Tibial nerve (tissue), 4 donors: ENCODE data around the gene SPAG9. TPM values are rescaled to one million over a fixed set of nuclear protein-coding genes. Genes with fewer than 3 reads are reported as not detected.
A peak's percentile ranks its signal among the peaks of the same experiment; 100 is the strongest.

ENCODE experiments used
- DNase-seq, 2 donors: peaks; one replicate each; pipeline ENCODE4 v3.0.0-alpha.2; 2019; ENCODE audit warnings: low spot score in 2 of 2
- H3K27ac ChIP-seq, 4 donors: fragments of 200-600 bp; sonication (generic) in 3 of 4; one replicate each; pipeline ENCODE4 v1.5.1; 2017 to 2019; ENCODE audit warnings: mild to moderate bottlenecking in 1 of 4
- H3K27me3 ChIP-seq, 2 donors: fragments of 200-600 bp; sonication (generic) in 1 of 2; one replicate each; pipeline versions ENCODE4 v1.5.1 to v1.6.0; 2017 to 2019
- H3K36me3 ChIP-seq, 3 donors: fragments of 200-600 bp; sonication (generic); one replicate each; pipeline ENCODE4 v1.5.1; 2018 to 2019
- H3K4me1 ChIP-seq, 4 donors: fragments of 200-600 bp; sonication (generic) in 3 of 4; one replicate each; pipeline ENCODE4 v1.5.1; 2017 to 2019
- H3K4me3 ChIP-seq, 4 donors: fragments of 200-600 bp; sonication (generic) in 3 of 4; one replicate each; pipeline ENCODE4 v1.5.1; 2017 to 2019; ENCODE audit warnings: mild to moderate bottlenecking in 1 of 4, moderate library complexity in 1 of 4
- H3K9me3 ChIP-seq, 4 donors: fragments of 200-600 bp; sonication (generic) in 3 of 4; one replicate each; pipeline ENCODE4 v1.5.1; 2017 to 2019
- CTCF ChIP-seq, 5 experiments: fragments of 200-600 bp in 3 of 5; fragments of 450-650 bp in 2 of 5; sonication (generic) in 3 of 5; IDR thresholded peaks; one replicate each; pipeline ENCODE4 v1.5.1; 2016 to 2019; ENCODE audit warnings: antibody characterized with exemption in 5 of 5, mild to moderate bottlenecking in 3 of 5, moderate library complexity in 2 of 5
- EP300 ChIP-seq, 2 donors: sonication (generic); formaldehyde crosslinking; IDR thresholded peaks; one replicate each; pipeline ENCODE4 v1.6.1; 2017; ENCODE audit warnings: antibody characterized with exemption in 2 of 2, mild to moderate bottlenecking in 1 of 2
- POLR2A ChIP-seq, 2 donors: fragments of 450-650 bp; IDR thresholded peaks; one replicate each; pipeline ENCODE4 v1.6.1; 2017; ENCODE audit warnings: antibody characterized with exemption in 2 of 2, mild to moderate bottlenecking in 2 of 2, moderate library complexity in 2 of 2
- WGBS, 2 donors: methylation state at CpG; one replicate each; pipeline ENCODE4 v1.1.5; 2018; 5-methylcytosine and 5-hydroxymethylcytosine counted together
- total RNA-seq, 4 donors: library from RNA; depleted of rRNA; stranded (reverse); fragments of >200 nt; gene quantifications; one replicate each; pipeline ENCODE4 v1.1.0, GENCODE V29; 2016

Gene SPAG9
- total RNA-seq, result 100 to 1,000 TPM; 145 to 199 (median 165) TPM

DNA sequence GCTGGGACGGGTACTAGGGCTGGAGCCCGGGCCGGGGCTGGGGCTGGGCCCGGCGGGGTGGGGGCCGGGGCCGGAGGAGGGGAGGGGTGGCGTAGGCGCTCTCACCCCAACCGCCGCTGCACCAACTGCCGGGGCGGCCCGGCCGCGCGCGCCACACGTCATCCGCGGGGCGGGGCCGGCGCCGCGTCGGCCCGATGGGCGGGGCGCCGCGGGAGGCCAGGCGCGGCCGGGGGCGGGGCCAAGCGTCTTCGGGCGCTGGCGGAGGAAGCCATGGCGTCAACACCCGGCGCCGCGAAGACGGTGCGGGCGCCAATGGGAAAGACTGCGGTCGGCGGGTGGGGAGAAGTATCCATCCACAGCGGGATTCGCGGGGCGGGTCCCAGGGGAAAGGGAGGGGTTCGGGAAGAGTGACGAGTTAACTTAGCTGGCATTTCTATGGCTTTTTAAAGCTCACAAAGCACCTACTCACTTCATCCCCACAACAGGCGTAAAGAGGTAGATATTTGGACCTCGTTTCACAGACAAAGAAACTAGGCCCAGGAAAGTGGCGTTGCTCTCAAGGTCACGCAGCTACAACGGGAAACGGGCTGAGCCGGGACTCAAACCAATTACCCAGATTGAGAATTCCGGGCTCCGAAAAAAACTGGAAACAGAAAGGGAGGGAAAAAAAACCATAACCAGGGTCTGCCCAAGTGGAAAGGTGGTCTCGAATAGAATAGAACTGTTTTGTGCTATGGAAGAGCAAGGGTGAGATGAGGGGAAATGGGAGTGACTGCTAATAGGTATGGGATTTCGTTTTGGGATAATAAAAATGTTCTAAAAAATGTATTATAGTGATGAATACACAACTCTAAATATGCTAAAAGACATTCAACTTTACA is at the start of gene SPAG9:
TSS of gene SPAG9 (minus strand) at position 130 of the 881 bp plus-strand sequence. CDS start 212 bp downstream, outside the sequence.
- WGBS, 2 donors, result 0 to 1% methylated on average over 16 to 58 of the region's 68 CpGs

DNA sequence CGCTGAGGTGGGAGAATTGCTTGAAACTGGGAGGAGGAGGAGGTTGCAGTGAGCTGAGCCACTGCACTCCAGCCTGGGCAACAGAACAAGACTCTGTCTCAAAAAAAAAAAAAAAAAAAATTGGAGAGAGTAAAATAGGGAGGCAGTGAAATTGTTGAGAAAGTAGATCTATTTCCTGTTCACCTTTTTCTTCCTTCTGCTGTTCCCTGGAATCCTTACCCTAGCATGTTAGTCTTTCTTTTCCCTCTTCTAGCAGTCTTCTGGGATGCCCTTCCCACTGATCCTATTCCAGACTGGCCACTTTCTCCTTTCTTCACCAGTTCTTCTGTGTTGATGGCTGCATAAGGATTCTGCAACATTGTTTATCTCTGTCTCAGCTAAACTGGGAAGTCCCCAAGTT is 48.7 kb upstream of the SPAG9 start:
- no peak overlapping the region for H3K27ac ChIP-seq
- H3K36me3 ChIP-seq, result peaks cover 0 to 61% (median 4%) of the 10 kb centered on the region in 3 donors
- 85 to 90% methylated on average over 1 of the region's 1 CpG for WGBS, 2 donors
- DNase-seq, result no peak
- no peaks in the 10 kb centered on the region for H3K9me3 ChIP-seq
- H3K27me3 ChIP-seq, result no peaks in the 10 kb centered on the region
- no peak overlapping the region for H3K4me3 ChIP-seq
- no peak for TF ChIP-seq EP300 (IDR thresholded peaks at IDR 0.05)
- TF ChIP-seq CTCF (IDR thresholded peaks at IDR 0.05), result no peak
- no peak for TF ChIP-seq POLR2A (IDR thresholded peaks at IDR 0.05)
- H3K4me1 ChIP-seq, result peaks cover 0 to 23% (median 7%) of the 10 kb centered on the region in 4 donors

More for the DNA sequence above, at the start of gene SPAG9:
- peak in 1 of 5 experiments; percentile 41 for TF ChIP-seq CTCF (IDR thresholded peaks at IDR 0.05)
- TF ChIP-seq POLR2A (IDR thresholded peaks at IDR 0.05), result peak; percentile 85 to 90
- TF ChIP-seq EP300 (IDR thresholded peaks at IDR 0.05), result peak; percentile 62 to 94
- Histone ChIP-seq H3K4me1 (peaks cover 0 to 48% (median 26%) of the 10 kb centered on the region in 4 donors), H3K27me3 (no peaks in the 10 kb centered on the region), H3K4me3 (peak within 1 kb of the TSS; percentile 69 to 100 (median 99)), H3K27ac (peak within 1 kb of the TSS; percentile 99 to 100 (median 99)), H3K36me3 (no peaks in the 10 kb centered on the region), H3K9me3 (no peaks in the 10 kb centered on the region)
- DNase-seq, result peak; percentile 93 to 94

DNA sequence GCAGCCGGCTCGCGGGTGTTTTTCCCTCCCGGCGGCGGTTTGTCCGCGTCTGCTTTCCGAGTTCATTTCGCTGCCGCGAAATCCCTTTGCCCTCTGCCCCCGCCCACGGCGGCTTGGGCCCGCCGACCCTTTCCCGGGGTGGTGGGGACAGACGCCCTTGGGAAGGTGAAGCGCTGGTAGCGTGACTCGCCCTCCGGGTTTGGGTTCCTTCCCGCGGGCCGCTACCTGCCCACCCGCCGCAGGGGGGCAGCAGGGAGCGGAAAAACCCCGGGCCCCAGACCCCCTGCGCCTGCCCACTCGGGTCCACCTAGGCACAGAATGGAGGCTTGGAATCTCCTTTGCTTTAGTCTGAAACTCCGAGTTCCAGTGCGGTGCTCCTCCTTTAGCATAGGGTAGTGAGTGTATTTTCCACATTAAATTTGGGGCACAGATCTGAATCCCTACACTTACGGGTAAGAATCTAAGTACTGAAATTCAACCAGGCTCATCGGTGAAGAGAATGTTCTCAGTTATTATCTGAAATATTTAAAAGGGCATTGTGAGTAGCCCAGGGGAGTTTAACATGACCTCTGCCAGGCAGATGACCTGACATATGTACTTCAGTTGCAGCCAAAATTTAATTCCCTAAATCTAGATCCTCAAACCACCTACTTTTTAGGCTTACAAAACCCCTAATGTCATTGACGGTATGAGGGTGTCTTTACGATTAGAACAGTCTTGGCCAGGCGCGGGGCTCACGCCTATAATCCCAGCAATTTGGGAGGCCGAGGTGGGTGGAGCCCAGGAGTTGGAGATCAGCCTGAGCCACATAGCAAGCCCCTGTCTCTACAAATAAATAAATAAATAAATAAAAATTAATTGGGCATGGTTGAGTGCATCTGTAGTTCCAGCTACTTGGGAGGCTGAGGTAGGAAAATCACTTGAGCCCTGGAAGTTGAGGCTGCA is 46.6 kb upstream of the SPAG9 start:
- Histone ChIP-seq H3K36me3 (peaks cover 0 to 57% (median 8%) of the 10 kb centered on the region in 3 donors), H3K27ac (peak overlapping the region; percentile 80 to 98 (median 93)), H3K27me3 (no peaks in the 10 kb centered on the region), H3K4me3 (peak overlapping the region; percentile 59 to 98 (median 96)), H3K9me3 (no peaks in the 10 kb centered on the region), H3K4me1 (peaks cover 0 to 23% (median 7%) of the 10 kb centered on the region in 4 donors)
- WGBS, 2 donors, result 19 to 42% methylated on average over 16 to 38 of the region's 42 CpGs
- no peak for TF ChIP-seq POLR2A (IDR thresholded peaks at IDR 0.05)
- TF ChIP-seq EP300 (IDR thresholded peaks at IDR 0.05), result no peak
- peak; percentile 46 to 66 (median 60) for TF ChIP-seq CTCF (IDR thresholded peaks at IDR 0.05)
- DNase-seq, result no peak

GRCh38 chr17:51166198-51166986 is 45.7 kb upstream of the SPAG9 start, which contains the start of gene NME2:
Gene NME2, plus strand, starts transcription at chr17:51166411. Its CDS starts 420 bp downstream, at chr17:51166831.
- Histone ChIP-seq H3K27me3 (no peaks in the 10 kb centered on the region), H3K4me3 (peak within 1 kb of the TSS; percentile 59 to 98 (median 96)), H3K4me1 (peaks cover 0 to 23% (median 7%) of the 10 kb centered on the region in 4 donors), H3K9me3 (no peaks in the 10 kb centered on the region), H3K36me3 (peaks cover 0 to 57% (median 16%) of the 10 kb centered on the region in 3 donors), H3K27ac (peak within 1 kb of the TSS; percentile 80 to 98 (median 93))
- TF ChIP-seq POLR2A (IDR thresholded peaks at IDR 0.05), result peak; percentile 5 to 58
- TF ChIP-seq EP300 (IDR thresholded peaks at IDR 0.05), result peak in 1 of 2 donors; percentile 74
- TF ChIP-seq CTCF (IDR thresholded peaks at IDR 0.05), result no peak
- WGBS, 2 donors, result 0% methylated on average over 35 to 56 of the region's 98 CpGs
- DNase-seq, result peak; percentile 82 to 85
